ENCODE measurements around the gene ARHGAP24. TPM values are rescaled to one million over a fixed set of nuclear protein-coding genes. Genes with fewer than 3 reads are reported as not detected.

Gene ARHGAP24
- total RNA-seq, 3 donors from 2014 or later: 5.2 to 11.6 (median 6.7) TPM

DNA sequence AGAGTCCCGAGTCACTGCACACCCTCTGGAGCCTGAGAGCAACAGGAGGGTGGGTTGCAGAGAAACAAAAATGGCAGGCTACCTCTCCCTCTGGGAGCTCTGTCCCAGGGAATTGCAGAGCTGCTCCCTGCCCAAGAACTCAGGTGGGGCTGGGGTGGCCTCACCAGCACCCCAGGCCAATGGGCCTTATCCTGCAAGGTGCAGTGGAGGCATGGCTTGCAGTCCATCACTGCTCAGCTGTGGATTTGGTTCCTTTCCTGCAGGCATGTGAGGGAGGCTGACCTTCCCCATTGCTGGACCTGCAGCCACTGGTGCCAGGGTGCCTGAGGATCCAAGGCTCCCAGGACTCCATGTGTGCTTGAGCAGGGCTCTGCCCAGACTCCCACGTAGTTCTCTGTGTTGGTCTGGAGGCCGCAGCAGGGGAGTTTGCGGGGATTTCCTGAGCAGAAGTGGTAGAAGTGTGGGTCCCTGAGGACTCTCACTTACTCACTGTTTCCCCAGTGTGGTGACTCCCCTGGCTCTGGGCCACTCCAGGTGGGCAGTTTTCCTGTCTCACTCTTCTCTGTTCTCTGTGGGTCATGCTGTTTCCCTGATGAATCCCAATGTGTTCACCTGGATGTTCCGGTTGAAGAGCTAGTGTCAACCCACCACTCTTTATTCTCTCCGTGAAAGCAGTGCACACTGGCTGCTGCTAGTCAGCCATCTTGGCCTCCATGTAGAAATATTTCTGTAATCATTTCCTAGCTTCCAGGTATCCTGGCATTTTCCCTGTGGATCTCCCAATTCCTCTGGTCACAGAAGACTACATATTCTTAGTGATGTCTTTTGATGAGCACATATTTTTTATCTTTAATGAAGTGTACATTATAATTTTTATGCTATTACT lies 82.3 kb downstream of the ARHGAP24 start:
- intact Hi-C loops (cut with DNase I, micrococcal nuclease): no loop called here
- Histone ChIP-seq H3K9me3 (peaks cover 12% of the 10 kb centered on the region), H3K4me3 (no peak overlapping the region), H3K36me3 (ENCODE audit: low read depth) (no peaks in the 10 kb centered on the region), H3K4me1 (ENCODE audit: low read depth) (no peaks in the 10 kb centered on the region)
- ATAC-seq (peak; percentile 57), DNase-seq (peak in 1 of 3 donors; percentile 49)
- TF ChIP-seq, protein P1, sequence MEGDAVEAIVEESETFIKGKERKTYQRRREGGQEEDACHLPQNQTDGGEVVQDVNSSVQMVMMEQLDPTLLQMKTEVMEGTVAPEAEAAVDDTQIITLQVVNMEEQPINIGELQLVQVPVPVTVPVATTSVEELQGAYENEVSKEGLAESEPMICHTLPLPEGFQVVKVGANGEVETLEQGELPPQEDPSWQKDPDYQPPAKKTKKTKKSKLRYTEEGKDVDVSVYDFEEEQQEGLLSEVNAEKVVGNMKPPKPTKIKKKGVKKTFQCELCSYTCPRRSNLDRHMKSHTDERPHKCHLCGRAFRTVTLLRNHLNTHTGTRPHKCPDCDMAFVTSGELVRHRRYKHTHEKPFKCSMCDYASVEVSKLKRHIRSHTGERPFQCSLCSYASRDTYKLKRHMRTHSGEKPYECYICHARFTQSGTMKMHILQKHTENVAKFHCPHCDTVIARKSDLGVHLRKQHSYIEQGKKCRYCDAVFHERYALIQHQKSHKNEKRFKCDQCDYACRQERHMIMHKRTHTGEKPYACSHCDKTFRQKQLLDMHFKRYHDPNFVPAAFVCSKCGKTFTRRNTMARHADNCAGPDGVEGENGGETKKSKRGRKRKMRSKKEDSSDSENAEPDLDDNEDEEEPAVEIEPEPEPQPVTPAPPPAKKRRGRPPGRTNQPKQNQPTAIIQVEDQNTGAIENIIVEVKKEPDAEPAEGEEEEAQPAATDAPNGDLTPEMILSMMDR (IDR thresholded peaks at IDR 0.05): no peak

DNA sequence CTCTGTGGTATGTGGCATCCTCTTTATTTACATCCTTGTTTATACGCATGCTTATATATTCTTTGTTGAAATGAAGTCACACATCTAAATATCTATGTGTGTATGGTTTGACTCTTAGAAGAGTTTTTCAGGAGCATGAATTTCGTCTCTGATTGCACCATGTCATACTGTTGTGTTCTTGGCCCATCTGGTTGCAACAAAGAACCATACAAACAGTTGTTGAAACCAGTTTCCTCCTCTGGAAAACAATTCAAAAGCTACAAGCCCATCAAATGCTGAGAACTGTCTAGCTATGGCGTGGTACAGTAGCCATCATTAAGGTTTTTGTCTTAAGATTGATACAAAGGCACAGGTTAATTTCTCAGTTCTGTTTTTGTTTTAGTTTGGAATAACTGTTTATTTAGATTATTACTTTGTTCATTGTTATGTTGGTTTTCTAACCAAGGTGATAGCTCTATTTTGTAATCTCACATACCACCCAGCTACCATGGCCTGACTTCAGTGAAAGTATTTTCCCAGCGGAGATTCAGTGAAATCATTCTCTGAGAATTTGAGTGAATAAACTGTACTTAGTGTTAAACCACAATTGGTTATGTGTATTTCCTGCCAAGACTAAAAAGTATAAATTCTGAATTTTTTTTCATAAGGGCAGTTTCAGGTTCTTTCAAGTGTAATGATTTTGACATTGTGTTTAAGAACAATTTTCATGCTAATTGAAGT lies 91.0 kb downstream of the ARHGAP24 start:
- DNase-seq (no peak), ATAC-seq (no peak)
- no peak overlapping the region for H3K4me3 ChIP-seq
- intact Hi-C loops (cut with DNase I, micrococcal nuclease): no loop called here
- no peaks in the 10 kb centered on the region for H3K4me1 ChIP-seq (ENCODE audit: low read depth)
- TF ChIP-seq, protein P1 (IDR thresholded peaks at IDR 0.05): no peak
- no peaks in the 10 kb centered on the region for H3K36me3 ChIP-seq (ENCODE audit: low read depth)
- H3K9me3 ChIP-seq: no peaks in the 10 kb centered on the region

DNA sequence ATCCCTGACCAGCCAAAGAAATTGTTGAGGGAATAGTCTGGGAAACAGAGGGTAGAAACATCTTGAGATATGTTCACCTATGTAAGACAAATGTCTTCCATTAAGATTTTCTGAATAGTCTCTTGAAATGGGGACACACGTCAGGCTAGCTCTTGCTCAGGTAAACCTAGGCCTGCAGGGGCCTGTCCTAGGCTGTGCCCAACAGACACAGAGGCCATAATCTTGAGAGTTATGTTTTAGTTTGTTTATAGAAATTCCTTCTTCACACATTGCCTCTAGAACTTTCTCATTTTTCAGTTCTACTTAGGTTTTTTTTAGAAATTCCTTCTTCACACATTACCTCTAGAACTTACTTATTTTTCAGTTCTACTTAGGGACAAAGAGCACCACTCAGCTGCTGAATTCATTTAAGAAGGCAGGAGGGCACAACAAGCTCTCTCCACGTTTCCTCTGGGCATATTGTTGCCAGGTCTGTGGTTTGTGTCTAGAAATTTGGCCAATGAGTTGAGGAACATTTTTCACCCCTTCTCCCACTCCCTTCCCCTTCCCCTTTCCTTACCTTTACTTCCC lies 94.9 kb downstream of the ARHGAP24 start:
- ATAC-seq: no peak
- no peak for DNase-seq
- no peaks in the 10 kb centered on the region for H3K9me3 ChIP-seq
- TF ChIP-seq, protein P1 (IDR thresholded peaks at IDR 0.05): no peak
- no peak overlapping the region for H3K4me3 ChIP-seq
- intact Hi-C loops (cut with DNase I, micrococcal nuclease): no loop called here
- H3K4me1 ChIP-seq (ENCODE audit: low read depth): no peaks in the 10 kb centered on the region
- H3K36me3 ChIP-seq (ENCODE audit: low read depth): no peaks in the 10 kb centered on the region

DNA sequence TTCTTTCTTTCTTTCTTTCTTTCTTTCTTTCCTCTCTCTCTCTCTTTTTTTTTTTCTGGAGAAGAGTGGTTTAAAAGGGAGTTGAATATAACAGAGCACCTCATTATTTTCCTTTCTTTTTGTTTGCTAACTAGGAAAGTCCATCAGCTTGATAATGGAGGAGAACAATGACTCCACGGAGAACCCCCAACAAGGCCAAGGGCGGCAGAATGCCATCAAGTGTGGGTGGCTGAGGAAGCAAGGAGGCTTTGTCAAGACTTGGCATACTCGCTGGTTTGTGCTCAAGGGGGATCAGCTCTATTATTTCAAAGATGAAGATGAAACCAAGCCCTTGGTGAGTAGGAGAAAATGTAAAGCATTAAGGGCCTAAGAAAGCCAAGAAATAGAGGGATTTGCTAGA lies 95.4 kb downstream of the ARHGAP24 start:
- Histone ChIP-seq H3K4me1 (ENCODE audit: low read depth) (no peaks in the 10 kb centered on the region), H3K9me3 (no peaks in the 10 kb centered on the region), H3K4me3 (no peak overlapping the region), H3K36me3 (ENCODE audit: low read depth) (no peaks in the 10 kb centered on the region)
- TF ChIP-seq, protein P1 (IDR thresholded peaks at IDR 0.05): no peak
- intact Hi-C loops (cut with DNase I, micrococcal nuclease): no loop called here
- ATAC-seq (no peak), DNase-seq (no peak)

DNA sequence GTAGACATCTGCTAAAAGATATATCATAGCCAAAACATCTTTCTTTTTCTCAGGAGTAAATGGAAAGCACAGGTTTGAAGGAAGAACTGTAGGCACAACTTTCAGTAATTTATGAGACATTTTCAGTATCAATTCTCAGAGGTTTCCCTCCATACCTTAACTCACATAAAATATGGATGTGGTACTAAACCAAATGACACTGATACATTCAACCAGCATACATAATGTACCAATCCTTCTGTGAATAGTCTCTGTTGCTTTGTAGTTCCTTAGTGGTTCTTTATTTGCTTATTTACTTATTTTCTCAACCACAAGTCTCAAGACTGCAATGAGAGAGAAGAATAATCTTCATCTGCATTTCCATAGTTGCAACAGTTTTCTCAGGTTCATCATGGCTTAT lies 96.1 kb downstream of the ARHGAP24 start:
- no peak overlapping the region for H3K4me3 ChIP-seq
- no peaks in the 10 kb centered on the region for H3K36me3 ChIP-seq (ENCODE audit: low read depth)
- DNase-seq: no peak
- intact Hi-C loops (cut with DNase I, micrococcal nuclease): no loop called here
- H3K4me1 ChIP-seq (ENCODE audit: low read depth): no peaks in the 10 kb centered on the region
- no peak for ATAC-seq
- TF ChIP-seq, protein P1 (IDR thresholded peaks at IDR 0.05): no peak
- H3K9me3 ChIP-seq: no peaks in the 10 kb centered on the region
